Mammary epithelial cell (primary cell): ENCODE measurements around the gene SFXN3.

Experiments
- EZH2 ChIP-seq: IDR thresholded peaks from 2 replicates; pipeline ENCODE4 v1.6.1; 2012; ENCODE audit warnings: low read length, inconsistent platforms, borderline replicate concordance
- TF ChIP-seq, protein P1 (sequence below), 2 donors: IDR thresholded peaks in 1 of 2; conservative IDR thresholded peaks in 1 of 2; 2 replicates each; pipeline ENCODE4 v1.5.1; 2011 to 2012; ENCODE audit warnings: inconsistent platforms in 2 of 2, low read length in 2 of 2, mild to moderate bottlenecking in 2 of 2, control low read depth in 1 of 2, low read depth in 1 of 2; ENCODE audit not compliant: insufficient read depth in 1 of 2; ENCODE audit errors: extremely low read depth in 1 of 2

GRCh38 chr10:101050208-101051069, 19.4 kb downstream of the SFXN3 start:
- TF ChIP-seq, protein P1, sequence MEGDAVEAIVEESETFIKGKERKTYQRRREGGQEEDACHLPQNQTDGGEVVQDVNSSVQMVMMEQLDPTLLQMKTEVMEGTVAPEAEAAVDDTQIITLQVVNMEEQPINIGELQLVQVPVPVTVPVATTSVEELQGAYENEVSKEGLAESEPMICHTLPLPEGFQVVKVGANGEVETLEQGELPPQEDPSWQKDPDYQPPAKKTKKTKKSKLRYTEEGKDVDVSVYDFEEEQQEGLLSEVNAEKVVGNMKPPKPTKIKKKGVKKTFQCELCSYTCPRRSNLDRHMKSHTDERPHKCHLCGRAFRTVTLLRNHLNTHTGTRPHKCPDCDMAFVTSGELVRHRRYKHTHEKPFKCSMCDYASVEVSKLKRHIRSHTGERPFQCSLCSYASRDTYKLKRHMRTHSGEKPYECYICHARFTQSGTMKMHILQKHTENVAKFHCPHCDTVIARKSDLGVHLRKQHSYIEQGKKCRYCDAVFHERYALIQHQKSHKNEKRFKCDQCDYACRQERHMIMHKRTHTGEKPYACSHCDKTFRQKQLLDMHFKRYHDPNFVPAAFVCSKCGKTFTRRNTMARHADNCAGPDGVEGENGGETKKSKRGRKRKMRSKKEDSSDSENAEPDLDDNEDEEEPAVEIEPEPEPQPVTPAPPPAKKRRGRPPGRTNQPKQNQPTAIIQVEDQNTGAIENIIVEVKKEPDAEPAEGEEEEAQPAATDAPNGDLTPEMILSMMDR (conservative IDR thresholded peaks at IDR 0.05 in 1 of 2, IDR thresholded peaks at IDR 0.05 in 1 of 2; ENCODE audit: extremely low read depth in 1 of 2, insufficient read depth in 1 of 2, low read depth in 1 of 2, low read length in 2 of 2), result peak; percentile 45 to 91
- TF ChIP-seq EZH2, result no peak
